Muscle layer of duodenum (tissue), 2 donors: ENCODE measurements around the gene ABCA1.
A peak's percentile ranks its signal among the peaks of the same experiment; 100 is the strongest.
"Not testable (repeated sequence)": the region's sequence is repeated elsewhere in the genome, so short reads cannot be mapped to it uniquely, and the experiment has no call there.

Experiments
- H3K27ac ChIP-seq: one replicate; pipeline ENCODE4 v1.7.0; 2013; ENCODE audit warnings: mild to moderate bottlenecking, low read length
- H3K27me3 ChIP-seq: one replicate; pipeline ENCODE4 v1.7.0; 2013; ENCODE audit warnings: low read depth, mild to moderate bottlenecking, control low read depth, low read length
- H3K36me3 ChIP-seq, 2 donors: one replicate each; pipeline ENCODE4 v1.7.0; 2013; ENCODE audit warnings: low read length in 2 of 2, control low read depth in 1 of 2, mild to moderate bottlenecking in 1 of 2; ENCODE audit not compliant: insufficient read depth in 2 of 2, control insufficient read depth in 1 of 2
- H3K4me1 ChIP-seq, 2 donors: one replicate each; pipeline ENCODE4 v1.7.0; 2013; ENCODE audit warnings: low read length in 2 of 2, mild to moderate bottlenecking in 2 of 2, control low read depth in 1 of 2, moderate library complexity in 1 of 2; ENCODE audit not compliant: insufficient read depth in 2 of 2, control insufficient read depth in 1 of 2
- H3K4me3 ChIP-seq, 2 donors: one replicate each; pipeline ENCODE4 v1.7.0; 2013; ENCODE audit warnings: low read length in 2 of 2, low read depth in 1 of 2, mild to moderate bottlenecking in 1 of 2
- H3K9me3 ChIP-seq, 2 donors: one replicate each; pipeline ENCODE4 v1.7.0; 2013; ENCODE audit warnings: low read length in 2 of 2, control low read depth in 1 of 2, mild to moderate bottlenecking in 1 of 2; ENCODE audit not compliant: control insufficient read depth in 1 of 2
- donor health status: healthy.

Gene ABCA1

DNA sequence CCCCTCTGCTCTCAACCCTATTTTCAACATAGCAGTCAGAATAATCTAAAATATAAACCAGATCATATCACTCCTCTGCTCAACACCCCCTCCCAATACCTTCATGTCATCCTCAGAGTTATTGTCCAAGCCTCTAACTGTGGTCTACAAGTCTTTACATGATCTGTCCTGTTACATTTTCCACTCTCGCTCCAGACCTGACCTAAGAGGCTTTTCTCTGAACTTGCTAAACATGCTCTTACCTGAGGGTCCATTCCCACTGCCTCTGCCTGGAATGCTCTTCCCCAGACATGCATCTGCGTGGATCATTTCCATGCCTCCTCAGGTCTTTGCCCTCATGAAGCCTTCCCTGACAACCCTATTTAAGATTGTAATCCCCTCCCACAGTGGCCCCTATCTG is 152.0 kb downstream of the ABCA1 start:
- Histone ChIP-seq H3K4me1 (peaks cover 5% of the 10 kb centered on the region in 2 donors), H3K27ac (peak overlapping the region; percentile 24), H3K36me3 (no peaks in the 10 kb centered on the region), H3K9me3 (no peaks in the 10 kb centered on the region), H3K27me3 (no peaks in the 10 kb centered on the region), H3K4me3 (no peak overlapping the region)

DNA sequence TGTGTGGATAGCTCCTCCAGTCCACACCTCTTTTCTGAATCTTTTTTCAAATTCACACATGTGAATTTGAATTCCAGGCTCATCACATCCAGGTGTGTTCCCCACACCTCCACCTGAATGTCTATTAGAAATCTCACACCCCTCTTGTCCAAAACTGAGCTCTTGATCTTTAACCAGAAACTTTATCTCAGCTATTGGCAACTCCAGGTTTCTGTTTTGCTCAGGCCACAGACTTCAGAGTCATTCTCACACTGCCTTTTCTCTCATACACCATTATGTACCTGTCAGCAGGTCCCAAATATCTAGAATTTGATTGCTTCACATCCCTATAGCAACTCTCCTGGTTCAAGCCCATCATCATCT is 152.4 kb downstream of the ABCA1 start:
- H3K36me3 ChIP-seq = no peaks in the 10 kb centered on the region
- H3K4me1 ChIP-seq = peaks cover 5% of the 10 kb centered on the region in 2 donors
- no peak overlapping the region for H3K4me3 ChIP-seq
- H3K9me3 ChIP-seq = no peaks in the 10 kb centered on the region
- peak overlapping the region; percentile 24 for H3K27ac ChIP-seq
- no peaks in the 10 kb centered on the region for H3K27me3 ChIP-seq

DNA sequence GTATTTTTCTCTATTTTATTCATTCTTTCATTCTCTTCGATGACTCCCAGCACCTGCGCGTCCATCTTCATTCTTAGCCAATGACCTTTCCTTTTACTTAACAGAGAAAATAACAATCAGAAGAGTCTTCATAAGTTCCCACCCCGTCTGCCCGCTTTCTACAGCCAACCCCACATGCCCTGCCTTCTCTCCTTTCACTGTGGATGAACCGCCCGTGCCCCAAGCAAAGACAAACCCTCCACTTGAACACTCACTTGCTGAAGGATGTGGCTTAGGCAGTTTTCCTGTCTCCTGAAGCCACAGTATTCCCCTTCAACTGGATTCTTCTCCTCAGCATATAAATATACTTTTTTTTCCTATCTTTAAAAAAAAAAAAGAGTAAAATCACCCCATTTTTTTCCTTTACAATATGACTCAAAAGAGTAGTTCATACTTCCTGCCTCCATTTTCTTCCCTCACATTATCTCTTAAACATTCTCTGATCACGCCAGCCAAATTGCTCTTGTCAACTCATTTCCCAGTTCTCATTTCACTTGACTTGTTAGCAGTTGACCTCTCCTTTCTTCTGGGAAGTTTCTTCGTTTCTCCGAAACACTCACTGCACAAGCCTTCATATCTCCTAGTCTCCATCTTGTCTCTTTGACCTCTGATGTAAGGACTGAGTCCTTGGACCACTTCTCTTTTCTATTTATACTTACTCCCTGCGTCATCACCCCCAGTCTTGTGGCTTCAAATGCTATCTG is 153.0 kb downstream of the ABCA1 start:
- Histone ChIP-seq H3K36me3 (no peaks in the 10 kb centered on the region), H3K9me3 (no peaks in the 10 kb centered on the region), H3K4me1 (peaks cover 5% of the 10 kb centered on the region in 2 donors), H3K27ac (peak overlapping the region; percentile 24), H3K4me3 (no peak overlapping the region), H3K27me3 (no peaks in the 10 kb centered on the region)

DNA sequence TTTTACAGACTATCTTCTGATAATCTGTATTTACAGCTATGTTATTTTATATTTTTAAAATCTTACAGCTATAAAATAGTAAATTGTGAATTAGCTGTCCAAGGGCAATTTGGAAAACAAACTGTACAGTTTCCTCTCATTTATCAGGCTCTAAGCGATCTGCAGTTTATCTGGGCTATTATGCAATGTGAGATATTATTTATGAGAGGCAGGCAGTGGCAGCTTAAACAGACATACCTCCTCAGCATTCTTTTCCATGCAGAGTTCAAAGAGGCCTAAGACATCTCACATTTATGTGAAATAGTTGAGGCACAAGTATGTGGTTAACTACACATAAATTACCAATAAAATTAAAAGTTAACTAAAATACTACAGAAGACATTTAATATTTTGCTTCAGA is 153.8 kb downstream of the ABCA1 start:
- peaks cover 5% of the 10 kb centered on the region in 2 donors for H3K4me1 ChIP-seq
- no peaks in the 10 kb centered on the region for H3K9me3 ChIP-seq
- H3K36me3 ChIP-seq = no peaks in the 10 kb centered on the region
- H3K4me3 ChIP-seq = no peak overlapping the region
- no peaks in the 10 kb centered on the region for H3K27me3 ChIP-seq
- no peak overlapping the region for H3K27ac ChIP-seq

DNA sequence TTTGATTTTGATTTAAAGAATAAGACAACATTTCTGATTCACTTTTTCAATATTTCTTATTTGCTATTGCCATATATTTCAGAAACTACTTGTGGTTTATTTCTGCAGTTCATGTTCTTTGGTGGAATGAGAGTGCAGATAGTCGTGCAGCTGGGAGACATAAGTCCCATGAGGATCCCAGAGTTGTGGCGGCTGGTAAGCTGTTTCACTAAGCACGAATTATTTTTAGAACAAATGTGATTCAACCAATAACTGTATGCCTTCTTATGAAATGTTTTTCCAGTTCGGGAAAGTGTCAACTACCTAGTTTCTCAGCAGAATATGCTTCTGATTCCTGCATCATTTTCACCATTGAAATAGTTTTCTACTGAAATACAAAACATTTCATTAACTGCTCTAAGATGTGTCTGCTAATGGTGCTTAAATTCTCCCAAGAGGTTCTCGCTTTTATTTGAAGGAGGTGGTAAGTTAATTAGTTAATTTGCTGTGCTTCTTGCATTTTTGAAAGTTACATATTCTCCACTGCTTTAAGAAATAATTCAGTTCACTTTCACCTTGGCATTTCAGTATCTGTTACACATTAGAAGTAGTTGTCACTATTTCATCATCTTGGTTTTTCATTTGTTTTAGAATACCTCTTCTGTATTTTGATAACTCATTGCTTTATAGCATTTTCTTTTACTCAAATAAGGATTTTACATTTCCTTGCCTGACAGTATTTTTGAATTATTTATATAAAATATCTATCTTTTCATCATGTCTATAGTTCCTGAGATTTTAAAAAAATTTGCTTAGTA is 155.0 kb downstream of the ABCA1 start:
- H3K4me3 ChIP-seq = no peak overlapping the region
- H3K27me3 ChIP-seq = no peaks in the 10 kb centered on the region
- H3K27ac ChIP-seq = no peak overlapping the region
- H3K36me3 ChIP-seq = no peaks in the 10 kb centered on the region
- H3K4me1 ChIP-seq = peaks cover 5% of the 10 kb centered on the region in 2 donors
- H3K9me3 ChIP-seq = no peaks in the 10 kb centered on the region

DNA sequence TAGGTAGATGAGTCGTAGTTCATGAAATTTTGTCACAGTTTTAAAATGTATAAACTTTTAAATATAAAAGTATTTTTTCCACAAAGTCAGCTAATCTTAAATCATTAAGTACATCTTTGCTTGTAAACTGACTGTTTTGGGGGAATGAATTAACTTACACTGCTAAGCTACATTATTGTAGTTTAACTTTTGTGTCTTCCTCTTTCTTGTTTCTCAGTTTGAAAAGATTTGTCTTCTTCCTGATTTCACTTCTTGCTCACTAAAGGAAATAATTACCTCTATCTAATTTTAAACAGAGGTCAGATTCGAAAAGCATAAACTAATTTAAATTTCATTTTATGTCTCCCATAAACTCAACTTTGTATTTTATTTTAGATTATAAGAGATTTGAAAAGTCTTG is 158.3 kb downstream of the ABCA1 start:
- H3K9me3 ChIP-seq = no peaks in the 10 kb centered on the region
- H3K4me1 ChIP-seq = peaks cover 0 to 5% of the 10 kb centered on the region in 2 donors
- H3K27ac ChIP-seq = no peak overlapping the region
- no peak overlapping the region for H3K4me3 ChIP-seq
- H3K27me3 ChIP-seq = no peaks in the 10 kb centered on the region
- no peaks in the 10 kb centered on the region for H3K36me3 ChIP-seq

DNA sequence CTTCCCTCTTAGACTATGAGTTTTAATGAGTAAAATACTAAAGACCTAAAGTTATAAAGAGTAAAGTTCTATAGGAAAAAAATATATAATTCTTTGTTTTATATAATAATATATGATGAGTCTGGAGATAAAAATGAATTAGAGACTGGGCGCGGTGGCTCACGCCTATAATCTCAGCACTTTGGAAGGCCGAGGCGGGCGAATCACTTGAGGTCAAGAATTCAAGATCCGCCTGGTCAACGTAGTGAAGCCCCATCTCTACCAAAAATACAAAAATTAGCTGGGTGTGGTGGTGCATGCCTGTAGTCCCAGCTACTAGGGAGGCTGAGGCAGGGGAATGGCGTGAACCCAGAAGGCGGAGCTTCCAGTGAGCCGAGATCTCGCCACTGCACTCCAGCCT is 158.9 kb downstream of the ABCA1 start:
- H3K4me1 ChIP-seq, H3K9me3 ChIP-seq, H3K27ac ChIP-seq, H3K27me3 ChIP-seq, H3K4me3 ChIP-seq, H3K36me3 ChIP-seq: not testable (repeated sequence)

DNA sequence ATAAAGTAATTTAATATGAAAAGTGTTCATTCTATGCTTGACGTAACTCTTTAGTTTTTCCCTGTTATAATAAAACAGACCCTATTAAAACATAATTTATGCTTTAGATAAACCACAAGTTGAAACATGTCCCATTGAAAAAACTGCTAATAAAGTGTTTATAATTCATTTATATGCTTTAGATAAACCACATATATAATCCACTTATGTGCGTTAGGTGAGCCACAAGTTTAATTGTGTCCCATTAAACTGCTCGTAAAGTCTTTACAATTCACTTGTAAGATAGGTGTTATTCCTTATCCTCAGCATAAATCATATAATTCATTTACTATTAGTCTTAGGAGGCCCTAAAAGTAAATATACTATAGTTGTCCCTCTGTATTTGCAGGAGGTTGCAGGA is 160.4 kb downstream of the ABCA1 start:
- no peak overlapping the region for H3K27ac ChIP-seq
- H3K4me3 ChIP-seq = no peak overlapping the region
- no peaks in the 10 kb centered on the region for H3K4me1 ChIP-seq
- H3K36me3 ChIP-seq = no peaks in the 10 kb centered on the region
- H3K27me3 ChIP-seq = no peaks in the 10 kb centered on the region
- no peaks in the 10 kb centered on the region for H3K9me3 ChIP-seq

DNA sequence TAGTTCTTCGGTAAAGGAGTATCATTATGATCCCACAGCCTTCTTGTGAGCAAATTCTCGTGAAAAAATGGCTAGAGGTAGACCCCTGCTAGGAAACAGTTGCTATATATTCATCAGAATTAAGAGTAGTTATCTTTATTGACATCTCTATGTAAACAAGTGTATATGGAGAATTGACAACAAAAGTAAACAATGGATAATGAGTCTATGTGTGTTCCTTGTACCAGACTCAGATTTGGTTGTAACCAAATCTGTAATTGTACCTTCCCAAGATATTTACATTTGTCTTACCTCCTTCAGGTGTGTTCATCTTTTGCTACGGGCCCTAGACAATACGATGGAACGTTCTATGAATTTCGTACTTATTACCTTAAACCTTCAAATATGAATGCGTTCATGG is 161.9 kb downstream of the ABCA1 start:
- Histone ChIP-seq H3K4me3 (no peak overlapping the region), H3K27ac (no peak overlapping the region)

DNA sequence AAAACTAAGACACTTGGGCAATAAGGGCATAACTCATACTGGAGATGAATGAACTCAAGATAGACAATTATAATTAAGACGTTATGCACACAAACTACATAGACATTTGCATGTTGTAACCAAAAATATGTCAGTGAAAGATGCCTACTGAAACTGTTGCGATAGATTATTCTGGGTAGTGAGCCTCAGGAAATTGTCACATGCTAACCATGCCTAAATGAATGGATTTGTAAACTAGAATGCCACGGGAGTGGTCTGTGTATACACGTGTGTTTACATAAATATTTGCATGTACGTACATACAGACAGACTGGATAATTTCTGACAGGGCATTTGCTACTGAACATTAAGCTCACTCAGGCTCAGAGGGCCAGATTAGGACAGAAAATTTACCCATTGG is 162.8 kb downstream of the ABCA1 start:
- no peaks in the 10 kb centered on the region for H3K9me3 ChIP-seq
- H3K4me1 ChIP-seq = no peaks in the 10 kb centered on the region
- no peaks in the 10 kb centered on the region for H3K27me3 ChIP-seq
- H3K27ac ChIP-seq = no peak overlapping the region
- no peak overlapping the region for H3K4me3 ChIP-seq
- H3K36me3 ChIP-seq = peaks cover 4% of the 10 kb centered on the region in 2 donors

More for the DNA sequence above, 161.9 kb downstream of the ABCA1 start:
- no peaks in the 10 kb centered on the region for H3K4me1 ChIP-seq
- H3K36me3 ChIP-seq = no peaks in the 10 kb centered on the region
- no peaks in the 10 kb centered on the region for H3K9me3 ChIP-seq
- no peaks in the 10 kb centered on the region for H3K27me3 ChIP-seq

DNA sequence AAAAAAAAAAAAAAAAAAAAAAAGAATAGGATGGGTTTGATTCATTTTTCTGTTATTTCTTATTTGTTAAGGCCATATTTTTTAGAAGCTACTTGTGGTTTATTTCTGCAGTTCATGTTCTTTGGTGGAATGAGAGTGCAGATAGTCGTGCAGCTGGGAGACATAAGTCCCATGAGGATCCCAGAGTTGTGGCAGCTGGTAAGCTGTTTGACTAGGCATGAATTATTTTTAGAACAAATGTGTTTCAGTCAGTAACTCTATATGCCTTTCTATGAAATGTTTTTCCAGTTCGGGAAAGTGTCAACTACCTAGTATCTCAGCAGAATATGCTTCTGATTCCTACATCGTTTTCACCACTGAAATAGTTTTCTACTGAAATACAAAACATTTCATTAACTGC is 169.0 kb downstream of the ABCA1 start:
- H3K36me3 ChIP-seq = peaks cover 8 to 10% of the 10 kb centered on the region in 2 donors
- H3K4me3 ChIP-seq = no peak overlapping the region
- no peaks in the 10 kb centered on the region for H3K4me1 ChIP-seq
- no peak overlapping the region for H3K27ac ChIP-seq
- H3K27me3 ChIP-seq = no peaks in the 10 kb centered on the region
- no peaks in the 10 kb centered on the region for H3K9me3 ChIP-seq
